ENCODE results near the gene SEC23A.
"Not testable (repeated sequence)": the region's sequence is repeated elsewhere in the genome, so short reads cannot be mapped to it uniquely, and the experiment has no call there.

Gene SEC23A

DNA sequence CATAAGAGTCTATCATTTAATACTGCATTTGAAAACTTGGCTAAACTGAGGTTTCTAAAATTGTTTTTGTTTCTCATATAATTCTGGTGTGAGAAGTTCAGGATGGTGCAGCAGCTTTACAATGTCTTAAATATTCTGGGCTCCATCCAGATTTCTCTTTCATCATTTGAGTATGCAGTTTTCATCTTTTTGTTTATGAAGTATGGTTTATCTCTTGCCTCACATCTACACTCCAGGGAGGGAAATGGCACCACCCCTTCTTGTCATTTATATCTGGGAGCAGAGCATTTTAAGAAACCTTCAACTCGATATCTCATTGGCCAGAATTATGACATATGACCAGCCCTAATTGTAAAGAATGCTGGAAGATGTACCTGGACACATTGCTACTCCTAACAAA is 35.4 kb upstream of the SEC23A start:
- POLR2A ChIA-PET: interaction anchor here (0.9 kb wide), 1 partner anchor 32 kb away, joined by 5 read pairs; the partner anchor contains the start of gene TRAPPC6B

DNA sequence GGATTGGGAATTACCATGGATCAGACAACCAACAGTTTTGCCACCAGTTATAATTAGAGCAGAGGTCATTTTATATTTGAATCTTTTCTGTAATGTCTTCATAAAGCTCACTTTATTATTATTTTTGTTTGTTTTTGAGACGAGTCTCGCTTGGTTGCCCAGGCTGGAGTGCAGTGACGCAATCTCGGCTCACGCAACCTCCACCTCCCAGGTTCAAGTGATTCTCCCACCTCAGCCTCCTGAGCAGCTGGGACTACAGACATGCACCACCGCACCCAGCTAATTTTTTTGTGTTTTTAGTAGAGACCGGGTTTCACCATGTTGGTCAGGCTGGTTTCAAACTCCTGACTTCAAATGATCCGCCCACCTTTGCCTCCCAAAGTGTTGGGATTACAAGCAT is 34.8 kb upstream of the SEC23A start:
- H3K36me3 ChIP-seq (ENCODE audit: control insufficient read depth in 2 of 2, insufficient read depth in 1 of 2, low read length in 2 of 2): peaks cover 56 to 57% of the 10 kb centered on the region in 2 experiments
- POLR2A ChIA-PET: interaction anchor here (0.9 kb wide), 1 partner anchor 32 kb away, joined by 5 read pairs; the partner anchor contains the start of gene TRAPPC6B

More for the DNA sequence above, 35.4 kb upstream of the SEC23A start:
- CTCF ChIA-PET: interaction anchor here (0.7 kb wide), 1 partner anchor 567 kb away, joined by 3 read pairs; no protein-coding TSS in a partner anchor
- H3K4me3 ChIP-seq (ENCODE audit: low read depth, low read length): no peak overlapping the region
- TF ChIP-seq ZNF423 (tag by site-specific recombination; IDR thresholded peaks at IDR 0.05) (no peak), ZNF266 (tag by site-specific recombination; IDR thresholded peaks at IDR 0.05; ENCODE audit: low read depth) (no peak), ZNF416 (tag by site-specific recombination; IDR thresholded peaks at IDR 0.05) (no peak), ZNF433 (tag by site-specific recombination; IDR thresholded peaks at IDR 0.05; ENCODE audit: low read depth) (no peak), ZNF391 (tag by site-specific recombination; IDR thresholded peaks at IDR 0.05; ENCODE audit: borderline replicate concordance, low read depth) (no peak)
- peaks cover 55 to 56% of the 10 kb centered on the region in 2 experiments for H3K36me3 ChIP-seq (ENCODE audit: control insufficient read depth in 2 of 2, insufficient read depth in 1 of 2, low read length in 2 of 2)
- H3K27ac ChIP-seq (ENCODE audit: extremely low read depth, low read depth, low read length): no peak overlapping the region
- no peaks in the 10 kb centered on the region for H3K9me3 ChIP-seq (ENCODE audit: control insufficient read depth, insufficient read depth, low read depth, low read length)
- H3K4me1 ChIP-seq (ENCODE audit: control insufficient read depth, insufficient read depth, low read length): no peaks in the 10 kb centered on the region

DNA sequence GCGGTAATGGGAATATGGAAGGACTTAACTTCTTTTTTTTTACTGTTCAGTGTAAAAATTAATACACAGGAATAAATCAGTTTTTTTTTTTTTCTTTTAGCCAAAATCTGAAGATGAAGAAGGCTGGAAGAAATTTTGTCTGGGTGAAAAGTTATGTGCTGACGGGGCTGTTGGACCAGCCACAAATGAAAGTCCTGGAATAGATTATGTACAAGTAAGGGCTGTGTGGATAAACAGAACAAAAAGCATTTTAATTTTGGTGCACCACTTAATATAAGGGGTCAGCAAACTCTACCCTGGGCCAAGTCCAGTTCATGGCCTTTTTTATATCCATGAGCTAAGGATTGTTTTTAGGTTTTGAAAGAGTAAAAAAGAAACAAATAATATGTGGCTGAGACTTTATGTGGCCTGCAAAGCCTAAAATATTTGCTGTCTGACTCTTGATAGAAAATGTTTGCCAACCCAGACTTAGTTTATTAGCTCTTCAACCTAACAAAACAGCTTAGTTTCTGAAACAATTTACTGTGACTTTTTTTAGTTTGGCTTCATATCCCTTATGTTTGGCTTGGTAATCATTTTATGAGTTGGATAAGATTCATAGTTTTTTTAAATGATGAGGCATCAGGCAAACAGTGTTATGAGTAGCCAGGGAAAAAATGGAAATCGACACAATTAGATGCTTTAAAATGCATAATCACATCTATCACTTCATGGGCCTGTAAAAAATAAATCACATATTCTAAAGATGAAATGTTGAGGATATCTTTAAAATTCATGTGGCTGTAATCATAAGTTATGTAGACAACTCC is 19.5 kb upstream of the SEC23A start:
- Histone ChIP-seq H3K4me3 (ENCODE audit: low read depth, low read length) (no peak overlapping the region), H3K27ac (ENCODE audit: extremely low read depth, low read depth, low read length) (no peak overlapping the region), H3K9me3 (ENCODE audit: control insufficient read depth, insufficient read depth, low read depth, low read length) (no peaks in the 10 kb centered on the region), H3K36me3 (ENCODE audit: control insufficient read depth in 2 of 2, insufficient read depth in 1 of 2, low read length in 2 of 2) (peaks cover 70 to 86% of the 10 kb centered on the region in 2 experiments), H3K4me1 (ENCODE audit: control insufficient read depth, insufficient read depth, low read length) (no peaks in the 10 kb centered on the region)
- ChIA-PET CTCF (interaction anchor here (1.2 kb wide), 1 partner anchor 255 kb away, joined by 4 read pairs; no protein-coding TSS in a partner anchor), POLR2A (interaction anchor here (1.5 to 2.1 kb wide), 2 partner anchors 8 to 19 kb away, joined by 4 to 8 read pairs; partner anchors contain the start of genes GEMIN2 and SEC23A)
- no peak for TF ChIP-seq ZNF16 (tag by site-specific recombination; IDR thresholded peaks at IDR 0.05; ENCODE audit: low read depth)
- TF ChIP-seq ZNF221 (tag by site-specific recombination; IDR thresholded peaks at IDR 0.05; ENCODE audit: borderline replicate concordance): no peak
- no peak for TF ChIP-seq ZNF521 (tag by site-specific recombination; IDR thresholded peaks at IDR 0.05)
- TF ChIP-seq ZNF529 (tag by site-specific recombination; IDR thresholded peaks at IDR 0.05; ENCODE audit: insufficient replicate concordance): no peak
- no peak for TF ChIP-seq ZBTB7A (tag by site-specific recombination; IDR thresholded peaks at IDR 0.05; ENCODE audit: low read depth)
- TF ChIP-seq MEIS1 (CRISPR knock-in tag; IDR thresholded peaks at IDR 0.05; ENCODE audit: borderline replicate concordance): no peak
- no peak for TF ChIP-seq ZNF302 (tag by site-specific recombination; IDR thresholded peaks at IDR 0.05; ENCODE audit: low read depth)
- TF ChIP-seq ZNF10 (tag by site-specific recombination; IDR thresholded peaks at IDR 0.05): no peak
- TF ChIP-seq ZNF433 (tag by site-specific recombination; IDR thresholded peaks at IDR 0.05; ENCODE audit: low read depth): no peak
- TF ChIP-seq, protein P1, sequence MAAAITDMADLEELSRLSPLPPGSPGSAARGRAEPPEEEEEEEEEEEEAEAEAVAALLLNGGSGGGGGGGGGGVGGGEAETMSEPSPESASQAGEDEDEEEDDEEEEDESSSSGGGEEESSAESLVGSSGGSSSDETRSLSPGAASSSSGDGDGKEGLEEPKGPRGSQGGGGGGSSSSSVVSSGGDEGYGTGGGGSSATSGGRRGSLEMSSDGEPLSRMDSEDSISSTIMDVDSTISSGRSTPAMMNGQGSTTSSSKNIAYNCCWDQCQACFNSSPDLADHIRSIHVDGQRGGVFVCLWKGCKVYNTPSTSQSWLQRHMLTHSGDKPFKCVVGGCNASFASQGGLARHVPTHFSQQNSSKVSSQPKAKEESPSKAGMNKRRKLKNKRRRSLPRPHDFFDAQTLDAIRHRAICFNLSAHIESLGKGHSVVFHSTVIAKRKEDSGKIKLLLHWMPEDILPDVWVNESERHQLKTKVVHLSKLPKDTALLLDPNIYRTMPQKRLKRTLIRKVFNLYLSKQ (tag by site-specific recombination; IDR thresholded peaks at IDR 0.05; ENCODE audit: borderline replicate concordance): no peak
- TF ChIP-seq, protein P2, sequence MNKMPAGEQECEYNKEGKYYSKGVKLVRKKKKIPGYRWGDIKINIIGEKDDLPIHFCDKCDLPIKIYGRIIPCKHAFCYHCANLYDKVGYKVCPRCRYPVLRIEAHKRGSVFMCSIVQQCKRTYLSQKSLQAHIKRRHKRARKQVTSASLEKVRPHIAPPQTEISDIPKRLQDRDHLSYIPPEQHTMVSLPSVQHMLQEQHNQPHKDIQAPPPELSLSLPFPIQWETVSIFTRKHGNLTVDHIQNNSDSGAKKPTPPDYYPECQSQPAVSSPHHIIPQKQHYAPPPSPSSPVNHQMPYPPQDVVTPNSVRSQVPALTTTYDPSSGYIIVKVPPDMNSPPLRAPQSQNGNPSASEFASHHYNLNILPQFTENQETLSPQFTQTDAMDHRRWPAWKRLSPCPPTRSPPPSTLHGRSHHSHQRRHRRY (tag by site-specific recombination; IDR thresholded peaks at IDR 0.05): no peak
- no peak for TF ChIP-seq SCRT2 (tag by site-specific recombination; IDR thresholded peaks at IDR 0.05)
- TF ChIP-seq, protein P3, sequence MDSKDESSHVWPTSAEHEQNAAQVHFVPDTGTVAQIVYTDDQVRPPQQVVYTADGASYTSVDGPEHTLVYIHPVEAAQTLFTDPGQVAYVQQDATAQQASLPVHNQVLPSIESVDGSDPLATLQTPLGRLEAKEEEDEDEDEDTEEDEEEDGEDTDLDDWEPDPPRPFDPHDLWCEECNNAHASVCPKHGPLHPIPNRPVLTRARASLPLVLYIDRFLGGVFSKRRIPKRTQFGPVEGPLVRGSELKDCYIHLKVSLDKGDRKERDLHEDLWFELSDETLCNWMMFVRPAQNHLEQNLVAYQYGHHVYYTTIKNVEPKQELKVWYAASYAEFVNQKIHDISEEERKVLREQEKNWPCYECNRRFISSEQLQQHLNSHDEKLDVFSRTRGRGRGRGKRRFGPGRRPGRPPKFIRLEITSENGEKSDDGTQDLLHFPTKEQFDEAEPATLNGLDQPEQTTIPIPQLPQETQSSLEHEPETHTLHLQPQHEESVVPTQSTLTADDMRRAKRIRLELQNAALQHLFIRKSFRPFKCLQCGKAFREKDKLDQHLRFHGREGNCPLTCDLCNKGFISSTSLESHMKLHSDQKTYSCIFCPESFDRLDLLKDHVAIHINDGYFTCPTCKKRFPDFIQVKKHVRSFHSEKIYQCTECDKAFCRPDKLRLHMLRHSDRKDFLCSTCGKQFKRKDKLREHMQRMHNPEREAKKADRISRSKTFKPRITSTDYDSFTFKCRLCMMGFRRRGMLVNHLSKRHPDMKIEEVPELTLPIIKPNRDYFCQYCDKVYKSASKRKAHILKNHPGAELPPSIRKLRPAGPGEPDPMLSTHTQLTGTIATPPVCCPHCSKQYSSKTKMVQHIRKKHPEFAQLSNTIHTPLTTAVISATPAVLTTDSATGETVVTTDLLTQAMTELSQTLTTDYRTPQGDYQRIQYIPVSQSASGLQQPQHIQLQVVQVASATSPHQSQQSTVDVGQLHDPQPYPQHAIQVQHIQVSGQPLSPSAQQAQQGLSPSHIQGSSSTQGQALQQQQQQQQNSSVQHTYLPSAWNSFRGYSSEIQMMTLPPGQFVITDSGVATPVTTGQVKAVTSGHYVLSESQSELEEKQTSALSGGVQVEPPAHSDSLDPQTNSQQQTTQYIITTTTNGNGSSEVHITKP (tag by site-specific recombination; IDR thresholded peaks at IDR 0.05): no peak
- no peak for TF ChIP-seq ZBTB1 (tag by site-specific recombination; IDR thresholded peaks at IDR 0.05)
- TF ChIP-seq, protein P4, sequence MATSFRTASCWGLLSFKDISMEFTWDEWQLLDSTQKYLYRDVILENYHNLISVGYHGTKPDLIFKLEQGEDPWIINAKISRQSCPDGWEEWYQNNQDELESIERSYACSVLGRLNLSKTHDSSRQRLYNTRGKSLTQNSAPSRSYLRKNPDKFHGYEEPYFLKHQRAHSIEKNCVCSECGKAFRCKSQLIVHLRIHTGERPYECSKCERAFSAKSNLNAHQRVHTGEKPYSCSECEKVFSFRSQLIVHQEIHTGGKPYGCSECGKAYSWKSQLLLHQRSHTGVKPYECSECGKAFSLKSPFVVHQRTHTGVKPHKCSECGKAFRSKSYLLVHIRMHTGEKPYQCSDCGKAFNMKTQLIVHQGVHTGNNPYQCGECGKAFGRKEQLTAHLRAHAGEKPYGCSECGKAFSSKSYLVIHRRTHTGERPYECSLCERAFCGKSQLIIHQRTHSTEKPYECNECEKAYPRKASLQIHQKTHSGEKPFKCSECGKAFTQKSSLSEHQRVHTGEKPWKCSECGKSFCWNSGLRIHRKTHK (tag by site-specific recombination; IDR thresholded peaks at IDR 0.05): no peak
- no peak for TF ChIP-seq ZNF596 (tag by site-specific recombination; IDR thresholded peaks at IDR 0.05)
- no peak for TF ChIP-seq ZNF707 (tag by site-specific recombination; IDR thresholded peaks at IDR 0.05)

More for the DNA sequence above, 34.8 kb upstream of the SEC23A start:
- H3K9me3 ChIP-seq (ENCODE audit: control insufficient read depth, insufficient read depth, low read depth, low read length); H3K4me1 ChIP-seq (ENCODE audit: control insufficient read depth, insufficient read depth, low read length); H3K27ac ChIP-seq (ENCODE audit: extremely low read depth, low read depth, low read length); H3K4me3 ChIP-seq (ENCODE audit: low read depth, low read length): not testable (repeated sequence)
- CTCF ChIA-PET: interaction anchor here (0.6 to 0.7 kb wide), 2 partner anchors 25 to 568 kb away, joined by 3 read pairs; no protein-coding TSS in a partner anchor

Data from HEK293 (cell line).